HG02885 (cell line): ENCODE results near the gene TCF25.

Source experiments
- ATAC-seq: cut with Tn5 transposase; IDR thresholded peaks from one replicate; pipeline ENCODE4 v1.9.1; 2021; ENCODE audit warnings: mild to moderate bottlenecking; ENCODE audit not compliant: unreplicated experiment, poor library complexity

TCF25 gene

GRCh38 chr16:89844739-89845339 lies 28.6 kb upstream of the TCF25 start:
- no peak for ATAC-seq

- ATAC-seq: no peak
Observed at GRCh38 chr16:89845417-89845816, 28.0 kb upstream of the TCF25 start.

GRCh38 chr16:89847051-89847939 lies 26.1 kb upstream of the TCF25 start:
- ATAC-seq: no peak

GRCh38 chr16:89847940-89848297 lies 25.5 kb upstream of the TCF25 start:
- no peak for ATAC-seq

GRCh38 chr16:89848974-89849373 lies 24.4 kb upstream of the TCF25 start:
- ATAC-seq: no peak

- no peak for ATAC-seq
Observed at GRCh38 chr16:89853306-89853993, 19.9 kb upstream of the TCF25 start.

- no peak for ATAC-seq
Observed at GRCh38 chr16:89855301-89855945, 18.0 kb upstream of the TCF25 start.

GRCh38 chr16:89855986-89856385 lies 17.4 kb upstream of the TCF25 start:
- no peak for ATAC-seq

- ATAC-seq: no peak
Observed at GRCh38 chr16:89858973-89859614, 14.3 kb upstream of the TCF25 start.

- ATAC-seq: no peak
Observed at GRCh38 chr16:89859615-89860007, 13.8 kb upstream of the TCF25 start.

GRCh38 chr16:89860747-89861304 lies 12.6 kb upstream of the TCF25 start:
- ATAC-seq: no peak

GRCh38 chr16:89861648-89862047 lies 11.7 kb upstream of the TCF25 start:
- no peak for ATAC-seq

- ATAC-seq: no peak
Observed at GRCh38 chr16:89862732-89863131, 10.7 kb upstream of the TCF25 start.

- peak; percentile 50 for ATAC-seq
Observed at GRCh38 chr16:89863741-89864526, 9.5 kb upstream of the TCF25 start.

GRCh38 chr16:89864527-89864820 lies 8.9 kb upstream of the TCF25 start:
- no peak for ATAC-seq

GRCh38 chr16:89867918-89868317 lies 5.5 kb upstream of the TCF25 start:
- no peak for ATAC-seq

- ATAC-seq: no peak
Observed at GRCh38 chr16:89869911-89870310, 3.5 kb upstream of the TCF25 start.

- ATAC-seq: no peak
Observed at GRCh38 chr16:89870440-89870839, 3.0 kb upstream of the TCF25 start.

GRCh38 chr16:89871895-89872294 lies 1.5 kb upstream of the TCF25 start:
- no peak for ATAC-seq
